Activated CD4-positive, alpha-beta T cell treated with anti-CD3 and anti-CD28 coated beads for 24 hours (primary cell): Measurements from ENCODE around the gene KRTAP19-4.
"Not testable (repeated sequence)": the region's sequence is repeated elsewhere in the genome, so short reads cannot be mapped to it uniquely, and the experiment has no call there.

Source experiments
- DNase-seq, 2 donors: peaks; one replicate each; pipeline ENCODE4 v3.0.0-alpha.2; 2020; ENCODE audit warnings: low read depth in 2 of 2

The KRTAP19-4 gene, protein sequence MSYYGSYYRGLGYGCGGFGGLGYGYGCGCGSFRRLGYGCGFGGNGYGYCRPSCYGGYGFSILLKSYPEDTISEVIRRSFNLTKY

DNA sequence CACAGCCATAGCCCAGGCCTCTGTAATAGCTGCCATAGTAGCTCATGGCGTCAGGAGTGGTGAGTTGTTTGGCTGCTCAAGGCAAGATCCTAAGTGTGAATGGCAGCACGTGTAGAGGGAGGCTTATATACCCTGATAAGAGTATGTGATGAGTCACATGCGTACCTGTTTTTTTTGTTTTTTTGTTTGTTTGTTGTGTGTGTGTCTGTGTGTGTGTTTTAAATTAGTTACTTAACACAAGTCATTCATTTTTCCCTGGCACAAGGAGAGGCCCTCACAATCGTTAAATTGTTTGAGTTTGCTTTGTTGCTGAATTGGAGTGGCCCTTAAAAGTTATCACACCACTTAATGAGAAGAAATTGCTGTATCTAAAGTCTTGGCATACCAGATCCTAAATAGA, at the start of gene KRTAP19-4:
Gene KRTAP19-4 (minus strand): TSS at position 101 of the 400 bp plus-strand sequence. CDS start 55 bp downstream, at position 46.
- no peak for DNase-seq

DNA sequence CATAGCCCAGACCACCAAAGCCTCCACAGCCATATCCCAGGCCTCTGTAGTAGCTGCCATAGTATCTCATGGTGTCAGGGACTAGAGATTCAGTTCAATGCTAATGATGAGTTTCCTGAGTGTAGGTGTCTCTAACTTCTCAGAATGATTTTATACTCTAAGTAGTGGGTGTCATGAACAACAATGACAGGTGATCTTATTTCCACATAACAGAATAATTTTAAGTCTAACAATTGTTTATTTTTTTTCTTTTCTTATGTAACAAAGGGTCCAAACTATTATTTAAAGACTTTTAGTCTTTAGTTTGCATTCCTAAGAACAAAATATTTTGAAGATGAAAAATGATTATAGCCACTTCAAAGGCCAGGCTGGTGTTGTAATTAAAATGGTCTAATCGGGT, 44.8 kb upstream of the KRTAP19-4 start, which contains the start of gene KRTAP19-6:
Gene KRTAP19-6 (minus strand): TSS at position 101 of the 400 bp plus-strand sequence. CDS start 31 bp downstream, at position 70.
- DNase-seq, result no peak

DNA sequence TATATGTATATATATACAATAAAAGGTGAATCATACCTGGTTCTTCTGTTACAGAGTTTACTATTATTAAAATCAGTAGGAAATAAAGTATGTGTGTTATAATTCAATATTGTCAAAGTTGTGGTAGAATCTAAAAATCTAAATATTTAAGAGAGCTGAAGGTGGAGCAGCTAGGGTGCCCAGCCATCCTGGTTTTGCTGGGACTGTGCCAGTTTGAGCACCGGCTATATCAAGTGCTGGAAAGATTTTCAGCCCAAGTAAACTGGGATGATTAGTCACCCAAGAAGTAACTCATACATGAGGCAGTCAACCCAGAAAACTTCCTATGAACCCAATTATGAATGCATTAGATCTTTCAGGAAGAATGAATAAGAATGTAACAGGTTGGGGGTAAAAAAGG, 21.9 kb upstream of the KRTAP19-4 start:
- no peak for DNase-seq

DNA sequence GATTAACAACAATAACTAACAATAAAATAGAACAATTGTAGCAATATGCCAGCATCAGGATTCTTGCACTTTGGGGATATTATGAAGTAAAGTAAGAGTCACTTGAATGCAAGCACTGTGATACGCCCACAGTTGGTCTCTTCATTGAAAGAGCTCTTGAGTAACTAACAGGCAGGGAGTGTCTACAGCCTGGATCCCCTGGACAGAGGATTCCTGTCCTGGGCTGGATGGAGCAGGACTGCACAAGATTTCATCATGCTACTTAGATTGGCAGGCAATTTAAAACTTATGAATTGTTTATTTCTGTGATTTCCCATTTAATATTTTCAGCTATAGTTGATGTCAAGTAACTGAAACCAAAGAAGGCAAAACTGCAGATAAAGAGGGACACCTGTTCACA, 18.7 kb upstream of the KRTAP19-4 start:
- DNase-seq, result no peak

DNA sequence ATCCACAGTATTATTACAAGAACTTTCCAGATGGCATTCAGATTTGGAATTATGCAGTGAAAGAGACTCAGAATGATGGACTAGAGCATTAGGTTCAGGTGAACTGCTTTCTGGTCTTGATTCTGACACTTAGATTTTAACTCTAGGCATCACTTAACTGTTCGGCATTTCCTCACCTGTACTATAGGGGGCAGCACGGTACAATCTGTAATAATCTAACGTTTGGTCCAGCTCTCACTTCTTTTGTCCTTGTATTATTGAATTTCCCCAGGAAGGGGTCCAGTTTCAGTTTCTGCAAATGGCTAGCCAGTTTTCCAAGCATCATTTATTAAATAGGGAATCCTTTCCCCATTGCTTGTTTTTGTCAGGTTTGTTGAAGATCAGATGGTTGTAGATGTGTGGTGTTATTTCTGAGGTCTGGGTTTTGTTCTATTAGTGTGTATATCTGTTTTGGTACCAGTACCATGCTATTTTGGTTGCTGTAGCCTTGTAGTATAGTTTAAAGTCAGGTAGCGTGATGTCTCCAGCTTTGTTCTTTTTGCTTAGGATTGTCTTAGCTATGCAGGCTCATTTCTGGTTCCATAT, 8.7 kb upstream of the KRTAP19-4 start:
- DNase-seq, result not testable (repeated sequence)

DNA sequence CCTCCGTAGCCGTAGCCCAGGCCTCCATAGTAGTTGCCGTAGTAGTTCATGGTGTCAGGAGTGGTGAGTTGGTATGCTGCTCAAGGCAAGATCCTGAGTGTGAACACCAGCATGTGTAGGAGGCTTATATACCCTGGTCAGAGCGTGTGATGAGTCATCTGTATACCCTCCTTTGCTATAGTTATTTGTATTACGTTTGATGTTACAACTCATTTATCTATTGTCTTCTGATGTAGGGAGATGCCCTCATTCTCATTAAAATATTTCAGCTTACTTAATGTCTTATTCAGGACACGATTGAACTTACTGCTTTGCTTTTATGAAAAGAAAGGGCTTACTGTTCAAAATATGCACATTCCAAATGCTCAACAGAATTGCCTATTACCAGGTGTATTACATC, 5.1 kb upstream of the KRTAP19-4 start, which contains the start of gene KRTAP19-5:
Gene KRTAP19-5 (minus strand): TSS at position 101 of the 400 bp plus-strand sequence. CDS start 51 bp downstream, at position 50.
- no peak for DNase-seq

DNA sequence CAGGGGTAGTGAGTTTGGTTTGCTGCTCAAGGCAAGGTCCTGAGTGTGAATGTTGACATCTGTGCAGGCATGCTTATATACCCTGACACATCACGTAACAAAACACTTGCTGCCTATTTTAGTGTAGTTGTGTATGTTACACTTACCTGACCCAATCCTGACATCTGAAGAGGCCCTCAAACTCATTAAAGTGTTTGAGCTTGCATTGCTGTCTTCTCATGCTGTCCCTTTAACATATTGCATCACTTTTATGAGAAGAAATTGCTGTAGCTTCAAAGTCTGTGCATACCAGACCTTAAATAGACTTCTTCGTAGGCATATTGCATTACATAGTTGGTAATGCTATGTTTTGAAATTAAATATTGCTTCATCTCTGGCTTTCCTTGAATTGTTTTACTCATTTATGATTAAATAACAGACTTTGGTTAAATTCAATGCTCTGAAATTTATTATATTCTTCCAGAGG, 5.0 kb downstream of the KRTAP19-4 start, which contains the start of gene KRTAP19-3:
Gene KRTAP19-3 (minus strand): TSS at position 51 of the 466 bp plus-strand sequence. CDS start 56 bp downstream, outside the sequence.
- DNase-seq, result no peak

DNA sequence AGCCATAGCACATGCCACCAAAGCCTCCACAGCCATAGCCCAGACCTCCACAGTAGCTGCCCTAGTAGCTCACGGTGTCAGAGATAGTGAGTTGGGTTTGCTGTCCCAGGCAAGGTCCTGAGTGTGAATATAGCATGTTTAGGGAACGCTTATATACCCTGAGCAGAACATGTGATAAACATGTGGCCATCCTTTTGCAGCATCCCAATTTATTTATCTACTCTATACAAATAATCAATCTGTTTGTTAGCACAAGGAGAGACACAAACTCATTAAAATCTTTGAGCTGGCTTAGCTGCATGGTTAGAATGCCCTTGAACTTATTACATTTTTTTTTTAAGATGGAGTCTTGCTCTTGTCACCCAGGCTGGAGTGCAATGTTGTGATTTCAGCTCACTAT, 9.6 kb downstream of the KRTAP19-4 start, which contains the start of gene KRTAP19-2:
Gene KRTAP19-2 (minus strand): TSS at position 101 of the 400 bp plus-strand sequence. CDS start 88 bp downstream, at position 13.
- no peak for DNase-seq

DNA sequence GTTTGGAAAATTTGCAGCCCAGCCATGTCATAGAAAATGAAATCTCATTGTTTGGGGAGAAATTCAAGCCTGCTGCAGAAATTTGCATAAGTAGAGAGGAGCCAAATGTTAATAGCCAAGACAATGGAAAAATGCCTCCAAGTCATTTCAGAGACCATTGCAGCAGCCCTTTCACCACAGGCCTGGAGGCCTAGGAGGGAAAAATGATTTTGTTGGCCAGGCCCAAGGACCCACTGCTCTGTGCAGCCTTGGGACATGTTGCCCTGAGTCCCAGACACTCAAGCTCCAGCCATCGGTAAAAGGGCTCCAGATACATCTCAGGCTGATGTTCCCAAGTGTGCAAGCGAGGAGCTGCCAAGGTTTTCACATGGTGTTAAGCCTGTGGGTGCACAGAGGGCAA, 10.8 kb downstream of the KRTAP19-4 start:
- DNase-seq, result no peak

DNA sequence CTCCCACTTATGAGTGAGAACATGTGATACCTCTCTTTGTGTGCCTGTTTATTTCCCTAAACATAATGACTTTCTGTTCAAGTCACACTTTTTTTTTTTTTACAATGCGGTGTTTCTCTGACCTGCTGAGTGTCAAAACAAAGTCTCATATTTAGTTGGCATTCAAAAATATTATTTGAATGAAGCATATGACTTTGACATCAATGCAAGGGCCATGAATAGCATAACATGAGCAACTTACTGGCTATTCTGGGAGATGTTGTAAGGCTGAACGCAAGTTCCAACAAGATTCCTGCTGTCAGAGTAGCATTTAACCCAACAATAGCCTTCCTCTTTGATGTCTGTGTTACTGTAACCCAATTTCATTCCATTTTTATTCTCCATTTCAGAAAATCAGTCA, 14.8 kb downstream of the KRTAP19-4 start:
- DNase-seq, result no peak

DNA sequence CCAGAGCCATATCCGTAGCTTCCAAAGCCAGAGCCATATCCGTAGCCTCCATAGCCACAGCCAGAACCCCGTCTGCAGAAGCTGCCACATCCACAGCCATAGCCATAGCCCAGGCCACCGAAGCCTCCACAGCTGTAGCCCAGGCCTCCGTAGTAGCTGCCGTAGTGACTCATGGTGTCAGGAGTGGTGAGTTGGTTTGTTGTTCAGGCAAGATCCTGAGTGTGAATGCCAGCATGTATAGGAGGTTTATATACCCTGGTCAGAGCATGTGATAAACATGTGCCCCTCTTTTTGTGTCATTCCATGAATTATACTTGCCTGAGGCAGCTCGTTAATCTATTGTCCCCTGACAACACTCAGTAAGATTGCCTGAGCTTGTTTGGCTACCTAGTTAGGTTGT, 16.8 kb downstream of the KRTAP19-4 start, which contains the start of gene KRTAP19-1:
Gene KRTAP19-1 (minus strand): TSS at position 223 of the 400 bp plus-strand sequence. CDS start 50 bp downstream, at position 173.
- DNase-seq, result no peak

DNA sequence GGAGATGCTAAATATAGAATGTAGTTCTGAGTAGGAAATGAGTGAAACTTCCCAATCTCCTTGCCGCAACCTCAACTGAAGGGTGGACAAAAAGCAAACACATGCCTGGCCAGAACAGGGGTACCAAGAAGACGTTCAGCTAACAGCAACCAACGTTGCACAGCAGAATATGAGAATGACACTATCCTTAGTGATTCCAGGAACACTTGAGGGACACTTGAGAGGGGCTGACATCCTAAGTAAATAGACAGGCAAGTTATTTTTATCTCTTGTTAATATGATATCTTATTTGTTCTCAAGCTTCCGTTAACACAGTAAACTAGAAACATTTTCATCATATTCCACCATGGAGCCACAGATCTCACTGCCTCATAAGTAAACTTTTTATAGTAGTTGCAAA, 17.7 kb downstream of the KRTAP19-4 start:
- DNase-seq, result no peak

DNA sequence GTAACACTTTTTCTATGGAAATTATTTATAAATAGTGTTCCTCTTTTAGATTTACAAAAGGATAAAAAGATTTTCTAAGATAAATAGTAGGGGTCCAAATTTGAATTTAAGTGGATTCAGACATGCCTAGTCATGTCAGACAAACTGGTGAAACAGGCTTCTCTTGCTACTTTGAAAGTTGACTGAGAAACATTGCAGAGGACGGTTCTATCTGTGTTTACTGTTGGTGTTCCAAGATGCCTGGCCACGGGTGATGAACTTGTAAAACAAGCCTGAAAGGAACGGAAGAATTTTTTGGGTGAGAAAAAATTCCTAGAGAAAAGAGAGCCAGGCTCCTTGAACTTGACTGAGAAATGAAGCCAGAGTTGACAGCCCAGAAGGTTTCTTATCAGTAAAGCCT, 19.0 kb downstream of the KRTAP19-4 start:
- DNase-seq, result no peak

DNA sequence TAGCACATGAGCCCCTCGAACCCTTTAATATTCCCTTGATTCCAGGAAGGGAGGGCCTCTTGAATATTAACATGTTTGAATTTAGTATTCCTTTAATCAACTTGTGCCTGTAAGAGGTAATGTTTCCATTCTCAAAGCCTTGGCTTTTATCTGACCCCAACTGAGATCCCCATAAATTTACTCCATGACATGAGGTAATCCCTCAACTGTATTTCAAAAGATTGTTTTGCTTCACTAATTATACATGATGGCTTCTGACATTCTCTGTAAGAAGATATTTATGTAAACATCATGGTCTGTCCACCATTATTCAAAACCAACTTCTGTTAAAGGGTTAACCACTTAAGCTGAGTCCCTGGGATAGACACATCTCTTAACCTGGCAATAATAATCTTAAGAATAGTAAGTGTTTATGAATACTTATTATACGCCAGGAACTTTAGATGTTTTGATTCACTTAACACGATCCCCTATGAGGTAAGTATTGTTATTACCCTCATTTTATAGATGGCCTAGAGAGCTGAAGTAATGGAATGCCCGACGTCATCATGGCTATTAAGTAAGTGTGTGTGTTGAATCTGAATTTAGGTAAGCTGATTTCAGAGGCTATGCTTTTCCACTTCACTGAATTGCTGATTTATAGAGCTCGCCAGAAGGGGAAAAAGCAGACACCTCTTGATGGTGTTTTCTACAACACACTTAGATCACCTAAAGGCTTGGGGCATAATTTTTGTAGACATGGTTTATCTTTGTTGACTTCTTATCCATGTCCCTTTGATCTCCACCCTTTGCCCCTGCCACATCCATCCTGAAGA, 27.9 kb downstream of the KRTAP19-4 start:
- DNase-seq, result no peak

DNA sequence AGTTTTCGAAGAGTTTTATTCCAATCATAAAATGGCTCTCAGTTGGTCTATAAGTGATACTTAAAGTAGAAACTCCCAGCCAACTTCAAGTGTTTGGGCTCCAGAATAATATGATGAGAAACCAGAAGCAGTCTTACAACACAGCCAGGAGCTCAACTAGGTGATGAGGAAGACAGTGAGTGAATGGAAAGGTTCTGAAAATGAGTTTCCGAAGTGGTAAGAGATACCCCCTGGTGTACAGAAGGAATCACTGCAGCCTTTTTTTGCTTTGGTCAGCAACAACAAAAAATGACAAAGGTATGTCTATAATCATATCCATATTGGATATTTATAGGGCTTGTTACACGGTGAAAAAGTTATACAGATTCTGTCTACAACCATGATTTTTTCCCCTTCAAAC, 33.3 kb downstream of the KRTAP19-4 start:
- DNase-seq, result no peak

DNA sequence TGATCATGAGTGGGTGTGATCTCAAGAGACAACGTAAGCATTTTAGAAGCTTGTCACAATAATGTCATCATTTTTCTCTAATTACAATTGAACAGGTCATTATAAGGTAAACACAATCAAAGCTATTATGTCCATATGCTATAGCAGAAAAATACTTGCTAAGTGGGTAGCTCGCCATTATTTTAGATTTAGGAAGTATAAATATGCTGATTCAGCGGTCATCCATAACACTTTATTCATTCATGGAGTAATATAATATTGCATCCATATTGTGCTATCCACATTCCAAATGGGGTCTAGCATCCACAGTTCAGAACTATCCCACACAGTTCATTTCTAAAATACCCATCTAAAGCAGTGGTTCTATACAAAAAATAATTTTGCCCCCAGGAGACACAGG, 48.5 kb downstream of the KRTAP19-4 start:
- DNase-seq, result no peak

DNA sequence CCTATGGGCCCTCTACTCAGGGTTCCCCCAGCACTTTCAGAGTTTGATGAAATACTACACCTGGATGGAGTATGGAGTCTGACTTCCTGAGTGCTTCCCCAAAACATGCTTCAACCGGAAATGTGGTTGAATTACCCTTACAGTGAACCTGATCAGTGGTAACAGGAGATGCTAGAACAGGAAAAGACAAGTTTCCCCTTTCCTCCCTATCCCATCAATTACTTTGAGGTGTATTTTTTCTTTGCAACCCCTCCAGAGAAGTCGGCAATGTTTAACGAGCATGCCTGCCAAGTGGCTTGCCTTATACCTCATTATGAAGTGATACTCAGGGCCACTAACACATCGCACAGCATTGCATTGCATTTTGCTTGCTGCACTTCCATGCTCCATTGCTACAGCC, 49.9 kb downstream of the KRTAP19-4 start:
- no peak for DNase-seq
